Epithelial cell of prostate (primary cell): ENCODE measurements around the gene GJC2.
A peak's percentile ranks its signal among the peaks of the same experiment; 100 is the strongest.
"Not testable (repeated sequence)": the region's sequence is repeated elsewhere in the genome, so short reads cannot be mapped to it uniquely, and the experiment has no call there.

ENCODE experiments used
- DNase-seq: peaks from one replicate; pipeline ENCODE4 v3.0.0-alpha.2; 2011; ENCODE audit warnings: low read depth, low spot score
- H3K27ac ChIP-seq: fragments of 450-650 bp; 2 replicates; pipeline ENCODE4 v1.5.1; 2017; ENCODE audit warnings: mild to moderate bottlenecking

The GJC2 gene

DNA sequence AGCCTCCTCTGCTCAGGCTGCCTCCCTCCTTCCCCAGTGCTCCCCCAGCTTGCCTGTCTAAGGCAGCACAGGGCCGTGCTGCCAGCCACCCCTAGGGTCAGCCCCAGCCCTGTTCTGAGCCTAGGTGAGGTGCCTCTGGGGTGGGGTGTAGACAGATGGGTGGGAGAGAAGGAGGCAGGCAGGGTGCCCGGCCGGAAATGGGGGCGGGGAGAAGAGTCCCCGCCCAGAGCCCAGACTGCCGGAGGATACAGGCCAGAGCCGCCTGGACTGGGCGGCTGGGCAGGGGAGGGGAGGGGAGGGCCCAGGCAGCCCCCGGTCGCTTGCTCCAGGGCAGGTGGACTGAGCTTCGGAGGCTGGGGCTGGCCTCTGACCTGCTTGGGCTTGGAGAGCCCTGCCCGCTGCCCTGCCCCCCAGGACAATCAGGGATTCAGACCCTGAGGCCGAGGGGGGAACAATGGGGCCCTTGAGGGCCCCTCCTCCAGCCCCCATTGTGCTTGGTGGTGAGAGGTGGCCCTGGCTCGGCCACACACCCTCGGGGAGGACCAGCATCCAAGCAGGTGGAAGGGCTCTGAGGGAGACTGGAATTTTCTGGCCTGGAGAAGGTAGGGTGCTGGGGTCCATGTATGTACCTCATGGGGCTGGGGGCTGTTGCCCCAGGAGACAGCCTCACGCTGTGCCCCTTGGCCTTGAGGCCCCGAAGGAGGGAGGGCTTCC, at the start of gene GJC2:
TSS of gene GJC2 (plus strand) at position 525 of the 714 bp plus-strand sequence. CDS start 7,829 bp downstream, outside the sequence.
- peak within 1 kb of the TSS; percentile 61 for H3K27ac ChIP-seq
- DNase-seq = no peak

DNA sequence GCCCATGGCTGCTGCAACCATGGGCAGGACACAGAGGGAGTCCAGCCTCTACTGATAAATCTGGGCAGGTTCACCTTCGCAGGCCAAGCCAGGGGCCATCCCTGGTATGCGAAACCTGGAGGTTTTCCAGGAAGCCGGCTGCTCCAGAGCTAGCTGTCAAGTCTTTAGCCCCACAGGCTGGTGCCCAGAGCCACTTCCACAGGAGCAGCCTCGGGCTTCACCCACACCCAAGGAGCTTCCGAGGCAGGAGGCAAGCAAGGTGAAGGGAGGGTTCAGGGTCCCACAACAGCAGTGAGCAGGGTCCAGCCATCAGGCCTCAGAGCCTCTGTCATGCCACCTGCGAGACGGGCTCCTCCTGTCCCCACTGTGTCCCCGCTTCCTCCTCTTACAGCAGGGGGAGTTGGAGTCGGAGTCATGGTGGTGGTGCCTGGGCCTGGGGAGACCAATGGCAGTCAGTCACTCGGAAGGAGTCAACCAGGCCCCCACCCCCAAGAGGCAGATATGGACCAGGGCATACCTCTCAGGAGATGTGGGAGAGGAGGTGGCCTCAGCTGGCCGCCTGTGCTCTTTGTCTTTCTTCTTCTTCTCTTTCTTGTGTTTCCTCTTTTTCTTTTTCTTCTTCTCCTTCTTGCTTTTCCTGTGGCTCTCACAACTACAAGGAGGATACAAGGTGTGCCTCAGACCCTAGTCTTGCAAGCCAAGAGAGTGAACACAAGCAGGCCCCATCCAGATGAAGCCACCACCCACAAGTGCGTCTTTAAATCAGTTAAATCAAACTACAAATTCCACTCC, 48.7 kb upstream of the GJC2 start:
- no peak for DNase-seq
- H3K27ac ChIP-seq = peak overlapping the region; percentile 71

DNA sequence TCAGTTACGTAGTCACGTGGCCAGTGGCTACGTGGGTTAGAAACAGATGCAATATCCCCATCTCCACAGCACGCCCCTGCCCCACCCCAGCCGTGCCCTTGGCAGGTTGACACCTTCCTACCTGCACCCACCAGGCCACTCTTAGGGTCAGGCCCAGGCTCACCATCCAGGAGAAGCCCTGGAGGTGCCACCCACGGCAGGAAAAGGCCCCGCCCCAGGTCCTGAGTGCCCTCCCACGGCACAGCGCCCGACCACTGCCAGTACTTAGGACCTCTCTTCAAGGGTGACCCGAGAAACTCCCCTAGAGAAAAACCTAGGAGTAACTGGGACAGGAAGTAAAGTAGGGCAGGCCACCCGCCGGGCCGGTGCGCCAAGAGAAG, 48.1 kb upstream of the GJC2 start:
- H3K27ac ChIP-seq = peak overlapping the region; percentile 71

DNA sequence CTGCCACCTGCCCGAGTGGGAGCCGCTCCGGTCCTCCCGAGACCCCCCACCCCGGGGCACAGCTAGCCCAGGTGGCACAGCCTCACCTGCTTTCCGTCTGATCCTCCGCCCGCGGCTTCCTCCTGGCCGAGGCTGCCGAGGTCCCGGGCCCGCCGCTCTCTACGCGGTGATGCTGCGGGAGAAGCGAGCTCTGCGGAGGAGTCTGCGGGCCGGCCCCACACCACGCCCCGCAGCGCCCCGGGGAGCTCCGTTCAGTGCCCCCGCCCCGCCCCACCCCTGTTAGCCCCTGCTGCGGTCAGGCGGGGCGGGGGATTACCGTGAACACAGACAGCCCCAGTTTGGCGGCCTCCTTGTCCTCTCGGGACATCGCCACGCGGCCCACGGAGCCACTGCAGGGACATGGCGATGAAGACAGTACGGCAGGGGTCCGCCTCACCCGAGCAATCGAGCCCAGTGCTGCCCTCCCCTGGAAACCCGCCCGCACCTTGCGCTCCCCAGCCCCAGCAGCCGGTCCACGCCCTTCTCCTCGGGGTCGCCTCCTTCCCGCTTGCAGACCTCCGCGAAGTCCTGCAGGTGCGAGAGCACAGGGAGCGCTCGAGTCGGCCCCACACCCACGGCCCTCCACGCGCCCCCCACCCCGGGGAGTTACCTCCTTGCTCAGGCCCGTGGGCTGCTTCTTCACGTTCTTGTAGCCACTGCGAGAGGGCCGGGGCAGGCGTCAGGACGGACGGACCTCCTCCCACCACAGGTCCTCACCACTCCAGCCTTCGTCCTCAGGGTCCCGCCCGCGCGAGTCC, 47.5 kb upstream of the GJC2 start:
- H3K27ac ChIP-seq = peak overlapping the region; percentile 71
- DNase-seq = no peak

More for the DNA sequence above, 48.1 kb upstream of the GJC2 start:
- DNase-seq = no peak

DNA sequence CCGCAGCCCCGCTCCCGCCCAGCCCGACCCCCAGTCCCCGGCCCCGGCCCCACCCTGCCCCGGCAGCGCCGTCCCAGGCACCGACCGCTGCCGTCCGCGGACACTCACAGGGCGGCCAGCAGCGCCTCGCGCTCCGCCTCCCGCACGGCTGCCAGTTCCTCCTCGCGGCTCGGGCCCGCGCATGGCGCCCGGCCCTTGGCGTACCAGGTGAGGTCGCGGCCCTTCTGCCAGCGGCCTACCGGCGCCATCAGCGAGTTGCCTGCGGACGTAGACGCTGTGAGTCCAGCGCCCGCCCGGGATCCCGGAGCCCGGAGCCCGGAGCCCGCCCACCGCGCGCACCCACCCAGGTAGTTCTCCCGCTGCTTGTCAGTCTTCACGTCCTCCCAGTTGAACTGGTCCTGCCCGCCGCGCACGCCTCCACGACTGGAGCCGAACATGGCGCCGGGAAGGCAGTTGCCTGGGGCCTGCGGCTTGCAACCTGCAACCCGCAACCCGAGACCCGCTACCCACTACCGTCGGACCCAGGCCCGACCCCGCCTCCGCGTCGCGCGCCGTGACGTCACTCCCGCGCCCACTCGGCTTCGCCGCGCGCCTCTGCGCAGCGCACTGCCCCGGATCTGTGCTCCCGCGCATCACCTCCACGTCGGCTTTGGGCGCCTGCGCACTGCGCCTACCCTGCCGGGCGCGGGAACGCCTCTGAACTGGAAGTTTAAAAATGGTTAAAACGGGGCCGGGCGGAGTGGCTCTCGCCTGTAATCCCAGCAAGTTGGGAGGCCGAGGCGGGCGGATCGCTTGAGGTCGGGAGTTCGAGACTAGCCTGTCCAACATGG, 46.7 kb upstream of the GJC2 start, which contains the start of gene C1orf35:
TSS of gene C1orf35 (minus strand) at position 535 of the 830 bp plus-strand sequence. CDS start at position 437, 98 bp downstream.
- peak within 1 kb of the TSS; percentile 71 for H3K27ac ChIP-seq

DNA sequence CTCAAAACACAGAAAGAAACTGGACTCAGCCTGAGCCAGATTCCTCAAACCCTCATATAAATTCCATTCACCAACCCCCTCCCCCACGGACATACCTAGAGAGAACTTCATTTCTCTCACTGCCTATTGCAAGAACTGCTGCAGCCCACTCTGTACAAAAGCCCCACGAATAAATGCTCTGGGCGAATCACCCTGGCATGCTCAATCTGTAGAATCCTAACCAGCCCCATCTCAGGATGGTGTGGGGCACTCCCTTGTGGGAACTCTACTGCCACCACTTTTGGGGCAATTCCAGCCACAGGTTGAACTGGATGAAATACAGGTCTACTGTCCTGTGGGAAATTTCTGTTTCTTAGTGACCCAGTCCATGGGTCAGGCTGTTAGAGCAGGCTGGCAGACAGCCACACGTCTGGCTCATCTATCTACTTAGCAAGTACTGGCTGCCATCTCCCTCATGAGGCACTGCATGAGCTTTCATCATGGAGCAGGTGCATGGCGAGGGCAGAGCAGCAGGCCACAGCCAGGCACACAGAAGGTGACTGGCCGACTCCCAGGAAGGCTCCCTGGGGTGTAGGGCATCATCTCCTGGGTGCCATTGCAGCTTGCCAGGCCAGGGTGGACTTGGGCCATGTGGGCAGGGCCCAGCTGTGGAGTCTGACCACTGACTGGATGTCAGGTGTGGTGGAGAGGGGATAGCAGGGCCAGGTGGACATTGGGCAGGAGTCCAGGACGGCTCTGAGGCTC, 45.0 kb upstream of the GJC2 start:
- no peak overlapping the region for H3K27ac ChIP-seq
- DNase-seq = no peak

More for the DNA sequence above, 46.7 kb upstream of the GJC2 start, which contains the start of gene C1orf35:
- DNase-seq = no peak

DNA sequence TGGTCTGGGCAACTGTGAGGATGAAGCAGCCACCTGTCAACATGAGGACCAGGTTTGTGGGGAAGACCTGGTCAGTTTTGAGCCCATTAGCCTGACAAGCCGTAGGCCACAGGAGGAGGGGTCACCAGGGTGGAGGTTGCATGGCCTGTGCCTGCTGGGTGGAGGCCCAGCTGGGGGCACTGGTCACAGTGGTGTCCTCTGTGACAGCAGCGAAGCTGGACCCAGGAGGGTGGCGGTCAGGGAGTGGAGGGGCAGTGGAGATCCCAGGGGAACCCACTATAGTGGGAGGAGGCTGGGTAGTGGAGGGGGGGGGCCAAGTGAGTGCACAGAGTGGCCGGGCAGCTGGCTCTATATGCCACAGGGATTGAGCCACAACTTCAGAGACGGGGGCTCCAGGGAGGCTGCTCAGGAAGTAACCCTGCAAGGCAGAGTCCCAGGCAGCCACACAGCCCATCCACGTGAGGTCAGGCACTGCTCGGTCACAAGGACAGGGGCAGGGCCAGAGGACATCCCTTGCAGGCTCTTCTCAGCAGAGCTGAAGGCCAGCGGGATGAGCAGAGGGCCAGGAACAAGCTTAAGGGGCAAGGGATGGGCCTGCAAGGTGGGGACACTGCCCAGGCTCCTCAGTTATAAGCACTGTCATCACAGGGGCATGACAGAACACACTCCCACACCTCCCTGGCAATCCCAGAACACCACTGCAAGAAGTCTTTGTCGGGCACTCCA, 44.3 kb upstream of the GJC2 start:
- DNase-seq = no peak
- no peak overlapping the region for H3K27ac ChIP-seq

DNA sequence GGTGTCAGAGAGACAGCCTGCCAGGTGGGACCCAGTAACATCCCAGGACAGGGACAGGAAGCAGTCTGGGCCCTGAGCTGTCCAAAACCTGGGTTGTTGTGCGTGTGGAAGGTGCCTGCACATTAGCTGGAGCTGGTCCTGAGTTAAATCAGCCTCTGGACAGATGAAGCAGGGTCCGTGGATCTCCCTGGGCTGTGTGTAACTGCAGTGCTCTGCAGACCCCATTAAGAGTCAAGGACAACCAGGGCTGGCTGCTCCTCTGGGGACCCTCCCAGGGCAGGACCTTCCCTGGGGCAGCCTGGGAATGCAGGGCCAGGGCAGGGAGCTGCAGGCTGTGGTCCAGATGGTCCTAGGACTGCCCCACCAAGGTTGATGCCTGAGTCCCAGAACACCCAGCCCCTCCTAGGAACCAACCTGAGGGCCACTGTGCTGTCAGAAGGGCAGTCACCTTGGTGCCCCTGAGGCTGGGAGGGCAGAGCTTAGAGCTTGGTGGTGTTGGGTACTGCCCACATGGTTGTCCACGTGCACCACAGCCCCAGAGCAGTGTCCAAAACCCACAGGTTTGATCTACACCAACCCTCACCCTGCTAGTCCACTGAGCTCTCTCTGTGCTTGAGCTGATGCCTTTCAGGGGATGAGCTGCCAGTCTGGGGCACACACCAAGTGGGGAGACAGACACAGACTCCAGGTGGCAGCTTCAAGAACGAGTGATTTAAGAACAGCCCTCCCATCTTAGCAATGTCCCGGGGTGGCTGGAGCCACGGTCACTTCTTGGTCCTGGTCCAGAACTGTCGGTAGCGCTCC, 43.5 kb upstream of the GJC2 start:
- no peak for DNase-seq
- no peak overlapping the region for H3K27ac ChIP-seq

DNA sequence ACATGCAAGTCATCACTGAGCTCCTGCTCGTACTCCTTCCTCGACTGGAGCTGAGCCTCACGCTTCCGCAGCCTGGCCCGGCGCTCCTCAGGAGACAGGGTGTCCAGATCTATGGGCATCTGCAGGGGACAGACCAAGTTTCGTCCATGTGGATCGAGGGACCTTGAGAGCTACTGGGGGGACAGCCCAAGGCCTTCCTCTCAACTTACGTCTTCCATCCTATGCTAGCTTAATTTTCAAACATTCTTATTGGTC, 43.0 kb upstream of the GJC2 start:
- DNase-seq = no peak
- no peak overlapping the region for H3K27ac ChIP-seq

DNA sequence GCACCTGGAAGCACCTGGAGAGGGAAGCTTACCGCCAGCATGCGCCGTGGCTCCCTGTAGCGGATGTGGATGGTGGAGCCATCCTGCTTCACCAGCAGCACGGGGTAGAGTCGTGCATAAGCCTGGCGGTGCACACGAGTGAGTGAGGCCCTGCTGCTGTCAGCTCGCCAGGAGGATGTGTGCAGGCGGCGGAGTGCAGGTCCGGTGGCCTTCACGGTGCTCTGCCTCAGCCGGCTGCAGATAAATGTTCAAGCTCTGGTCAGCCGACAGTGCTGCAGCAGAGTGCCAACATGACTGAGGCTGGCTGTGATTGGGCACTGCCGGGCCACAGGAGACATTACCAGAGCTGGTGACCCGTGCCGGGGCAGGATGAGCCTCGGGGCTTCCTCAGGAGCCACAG, 42.1 kb upstream of the GJC2 start:
- DNase-seq = no peak
- no peak overlapping the region for H3K27ac ChIP-seq

DNA sequence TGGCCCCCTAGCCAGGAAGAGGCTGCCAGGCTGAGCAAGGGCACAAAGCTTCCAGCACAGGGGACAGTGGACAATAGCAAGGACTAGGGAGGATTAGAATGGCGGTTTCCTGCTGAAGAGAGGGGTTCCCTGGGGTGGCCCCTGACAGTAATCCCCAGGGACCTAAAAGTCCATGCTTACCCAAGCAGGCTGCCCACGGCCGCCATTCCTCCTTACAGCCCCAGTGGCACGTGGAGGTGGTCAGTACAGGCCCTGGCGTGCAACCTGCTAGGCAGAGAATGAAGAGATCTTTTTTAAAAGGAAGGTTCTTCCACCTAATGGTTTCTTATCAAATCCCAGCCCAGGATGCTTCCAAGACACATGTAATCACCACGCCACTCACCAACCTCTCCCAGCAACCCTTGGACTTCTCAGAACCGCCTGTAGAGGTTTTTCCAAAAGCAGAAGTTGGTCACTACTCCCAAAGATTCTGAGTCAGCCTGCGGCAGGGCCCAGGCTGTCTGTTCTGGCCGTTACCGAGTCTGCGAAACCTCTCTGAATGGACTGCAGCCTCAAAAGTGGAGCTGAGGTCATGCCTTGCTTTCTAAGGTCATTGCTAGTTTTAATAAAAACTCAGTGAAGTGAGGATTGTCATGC, 41.6 kb upstream of the GJC2 start:
- H3K27ac ChIP-seq = no peak overlapping the region
- no peak for DNase-seq

DNA sequence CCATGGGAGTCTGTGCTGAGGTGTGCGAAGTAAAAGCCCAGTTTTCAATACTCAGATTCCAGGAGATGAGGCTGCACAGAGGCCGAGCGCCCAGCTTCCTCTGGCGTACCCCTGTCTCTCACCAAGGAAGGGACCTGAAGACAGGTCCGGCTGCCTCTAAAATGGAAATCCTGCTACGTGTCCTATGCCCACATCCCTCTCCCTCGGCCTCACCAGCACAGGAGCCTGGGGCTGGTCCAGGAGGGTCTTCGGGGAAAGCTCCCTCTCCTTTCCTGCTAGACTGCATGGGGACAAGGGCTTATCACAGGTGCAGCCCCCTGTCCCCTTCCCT, 41.0 kb upstream of the GJC2 start:
- DNase-seq = no peak
- H3K27ac ChIP-seq = peak overlapping the region; percentile 59

DNA sequence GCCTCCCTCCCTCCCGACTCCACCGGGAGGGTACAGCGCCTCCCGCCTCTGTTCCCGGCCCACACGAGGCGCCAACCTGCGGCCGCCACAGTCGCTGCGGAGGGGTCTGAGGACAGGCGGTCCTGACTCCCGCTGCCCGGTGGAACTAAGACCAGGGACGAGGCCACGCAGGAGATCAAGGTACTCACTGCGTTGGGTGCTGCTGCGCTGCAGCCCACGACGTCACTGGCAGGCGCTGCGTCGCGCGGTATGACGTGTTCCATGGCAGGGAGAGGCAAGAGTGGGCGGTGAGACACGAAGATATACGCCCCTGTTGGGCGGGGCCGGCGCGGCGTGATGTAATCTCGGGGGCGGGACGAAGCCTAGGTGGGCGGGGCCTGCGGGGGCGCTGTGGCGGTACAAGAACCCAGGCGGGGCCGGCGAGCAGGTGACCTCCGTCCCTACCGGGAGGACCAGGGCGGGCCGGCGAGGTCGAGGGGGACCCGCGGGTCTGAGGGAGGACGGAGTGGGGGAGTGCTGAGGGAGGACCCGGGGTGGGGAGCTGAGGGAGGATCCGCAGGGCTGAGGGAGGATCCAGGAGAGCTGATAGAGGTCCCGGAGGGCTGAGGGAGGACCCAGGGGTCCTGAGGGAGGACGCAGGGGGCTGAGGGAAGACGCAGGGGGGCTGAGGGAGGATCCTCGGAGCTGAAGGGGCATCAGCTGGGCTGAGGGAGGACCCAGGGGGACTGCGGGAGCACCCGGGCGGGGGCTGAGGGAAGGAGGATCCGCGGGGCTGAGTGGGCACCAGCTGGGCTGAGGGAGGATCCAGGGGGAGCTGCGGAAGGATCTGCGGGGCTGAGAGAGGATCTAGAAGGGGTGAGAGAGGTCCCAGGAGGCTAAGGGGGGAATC, 40.4 kb upstream of the GJC2 start, which contains the start of gene MRPL55:
TSS of gene MRPL55 (minus strand) at position 227 of the 889 bp plus-strand sequence. CDS start 1,039 bp downstream, outside the sequence.
- peak; percentile 83 for DNase-seq
- peak within 1 kb of the TSS; percentile 59 for H3K27ac ChIP-seq

DNA sequence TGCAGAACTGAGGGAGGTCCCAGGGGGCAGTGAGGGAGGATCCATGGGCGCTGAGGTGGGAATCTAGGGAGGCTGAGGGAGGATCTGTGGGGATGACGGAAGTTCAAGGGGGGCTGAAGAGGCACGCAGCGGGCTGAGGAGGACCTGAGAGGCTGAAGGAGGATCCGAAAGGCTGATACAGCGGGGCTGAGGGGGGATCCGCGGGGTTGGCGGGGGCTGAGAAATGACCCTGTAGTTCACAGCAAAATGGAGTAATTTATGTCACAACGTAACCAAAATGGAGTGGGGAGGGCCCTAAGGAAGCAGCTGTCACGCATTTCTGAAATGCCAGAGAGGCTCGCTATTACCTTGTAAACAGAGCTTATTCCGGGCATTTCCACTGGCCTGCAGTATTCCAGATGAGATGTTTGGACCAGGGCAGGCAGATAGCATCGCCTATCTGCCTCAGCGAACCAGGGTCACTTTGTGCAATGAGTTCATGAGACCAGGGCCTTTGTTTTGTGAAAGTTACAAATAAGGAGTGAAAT, 39.7 kb upstream of the GJC2 start:
- no peak for DNase-seq
- H3K27ac ChIP-seq = peak overlapping the region; percentile 59

DNA sequence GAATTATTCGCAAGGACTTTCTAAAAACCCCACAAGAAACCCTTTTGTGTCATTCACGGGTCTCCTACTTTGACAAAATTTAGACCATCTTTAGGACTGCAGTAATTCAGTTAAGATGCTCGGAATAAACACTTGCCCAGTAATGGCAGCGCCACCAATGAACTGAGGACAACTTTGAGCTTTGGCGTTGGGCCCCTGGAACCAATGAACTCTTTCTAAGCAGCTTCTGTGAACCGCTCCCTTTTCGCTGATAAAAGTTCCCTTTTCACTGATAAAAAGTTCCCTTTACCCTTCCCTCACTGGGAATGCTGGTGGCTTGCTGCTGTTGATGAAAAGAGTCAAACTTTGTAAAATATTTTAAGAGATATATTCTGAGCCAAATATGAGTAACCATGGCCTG, 39.2 kb upstream of the GJC2 start:
- DNase-seq = no peak
- peak overlapping the region; percentile 59 for H3K27ac ChIP-seq

DNA sequence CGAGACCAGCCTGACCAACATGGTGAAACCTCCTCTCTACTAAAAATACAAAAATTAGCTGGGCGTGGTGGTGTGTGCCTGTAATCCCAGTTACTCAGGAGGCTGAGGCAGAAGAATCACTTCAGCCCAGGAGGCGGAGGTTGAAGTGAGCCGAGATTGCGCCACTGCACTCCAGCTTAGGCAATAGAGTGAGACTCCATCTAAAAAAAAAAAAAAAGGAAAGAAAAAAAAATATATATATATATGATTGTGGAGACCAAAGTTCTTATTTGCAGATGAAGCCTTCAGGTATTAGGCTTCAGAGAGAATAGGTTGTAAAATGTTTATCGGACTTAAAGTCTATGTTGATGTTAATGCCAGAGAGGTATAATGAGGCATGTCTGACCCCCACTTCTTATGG, 38.4 kb upstream of the GJC2 start:
- not testable (repeated sequence) for DNase-seq, H3K27ac ChIP-seq
